Left renal pelvis (tissue), 4 donors: Measurements from ENCODE around the gene HDAC10. TPM values are rescaled to one million over a fixed set of nuclear protein-coding genes. Genes with fewer than 3 reads are reported as not detected.
A peak's percentile ranks its signal among the peaks of the same experiment; 100 is the strongest.
"Not testable (repeated sequence)": the region's sequence is repeated elsewhere in the genome, so short reads cannot be mapped to it uniquely, and the experiment has no call there.

Source experiments
- DNase-seq, 4 donors: peaks; one replicate each; pipeline ENCODE4 v3.0.0-alpha.2; 2013; ENCODE audit warnings: low read depth in 4 of 4, low spot score in 3 of 4
- polyA plus RNA-seq, 4 donors: library from polyadenylated mRNA; unstranded; fragments of 120-200 nt; gene quantifications; one replicate each; pipeline ENCODE4 v1.2.1, GENCODE V29; 2013; ENCODE audit not compliant: insufficient read length in 4 of 4

The HDAC10 gene
- polyA plus RNA-seq, 4 donors = 15.9 to 37.2 (median 20.3) TPM

DNA sequence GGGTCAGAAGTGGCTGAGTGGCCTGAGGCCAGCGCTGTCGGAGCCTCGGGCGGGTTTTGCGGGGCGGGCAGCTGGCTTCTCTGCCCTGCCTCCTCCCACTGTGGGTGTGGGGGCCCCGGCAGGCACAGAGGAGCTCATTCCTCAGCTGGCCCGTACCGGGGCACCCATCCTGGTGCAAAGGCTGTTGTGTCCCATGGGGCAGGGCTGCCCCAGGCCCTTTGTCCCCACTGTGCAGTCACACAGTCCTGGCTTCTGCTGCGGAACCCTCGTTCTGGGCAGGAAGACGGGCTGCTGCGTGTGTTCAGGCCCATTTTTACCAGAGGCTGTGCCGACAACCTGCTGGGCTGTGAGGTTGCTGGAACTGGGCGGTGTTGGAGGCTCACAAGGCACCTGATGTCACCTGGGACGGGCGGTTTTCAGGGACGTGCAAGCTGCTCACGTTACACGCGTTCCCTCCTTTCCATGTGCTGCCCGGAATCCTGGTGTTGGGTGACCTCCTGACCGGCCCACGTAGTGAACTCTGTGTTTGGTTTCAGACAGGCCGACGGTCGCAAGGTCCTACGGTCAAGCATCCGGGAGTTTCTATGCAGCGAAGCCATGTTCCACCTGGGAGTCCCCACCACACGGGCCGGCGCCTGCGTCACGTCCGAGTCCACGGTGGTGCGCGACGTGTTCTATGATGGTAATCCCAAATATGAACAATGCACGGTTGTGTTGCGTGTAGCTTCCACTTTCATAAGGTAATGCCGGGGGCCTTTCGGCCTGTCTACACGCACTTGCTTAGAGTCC lies 45.1 kb downstream of the HDAC10 start:
- no peak for DNase-seq

DNA sequence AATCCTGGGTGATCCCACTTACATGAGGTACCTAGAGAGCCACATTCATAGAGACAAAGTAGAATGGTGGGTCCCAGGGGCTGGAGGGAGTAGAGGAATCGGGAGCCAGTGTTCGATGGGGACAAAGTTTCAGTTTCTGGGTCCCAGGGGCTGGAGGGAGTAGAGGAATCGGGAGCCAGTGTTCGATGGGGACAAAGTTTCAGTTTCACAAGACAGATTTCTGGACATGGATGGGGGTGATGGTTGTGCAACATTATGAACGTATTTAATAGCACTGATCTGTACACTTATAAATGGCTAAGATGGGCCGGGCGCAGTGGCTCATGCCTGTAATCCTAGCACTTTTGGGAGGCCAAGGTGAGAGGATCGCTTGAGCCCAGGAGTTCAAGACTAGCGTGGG lies 46.1 kb downstream of the HDAC10 start:
- not testable (repeated sequence) for DNase-seq

DNA sequence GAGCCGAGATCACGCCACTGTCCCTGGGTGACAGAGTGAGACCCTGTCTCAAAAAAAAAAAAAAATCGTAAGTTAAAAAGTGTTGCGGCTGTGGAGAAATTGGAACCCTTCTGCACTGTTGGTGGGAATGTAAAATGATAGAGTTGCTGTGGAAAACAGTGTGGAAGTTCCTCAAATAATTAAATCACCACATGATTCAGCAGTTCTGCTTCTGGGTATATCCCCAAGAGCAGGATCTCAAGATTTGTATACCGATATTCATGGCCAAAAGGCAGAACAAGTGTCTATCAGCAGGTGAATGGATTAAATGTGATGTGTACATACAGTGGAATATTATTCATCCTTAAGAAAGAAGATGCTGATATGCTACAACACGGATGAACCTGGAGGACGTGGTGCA lies 46.5 kb downstream of the HDAC10 start:
- no peak for DNase-seq

DNA sequence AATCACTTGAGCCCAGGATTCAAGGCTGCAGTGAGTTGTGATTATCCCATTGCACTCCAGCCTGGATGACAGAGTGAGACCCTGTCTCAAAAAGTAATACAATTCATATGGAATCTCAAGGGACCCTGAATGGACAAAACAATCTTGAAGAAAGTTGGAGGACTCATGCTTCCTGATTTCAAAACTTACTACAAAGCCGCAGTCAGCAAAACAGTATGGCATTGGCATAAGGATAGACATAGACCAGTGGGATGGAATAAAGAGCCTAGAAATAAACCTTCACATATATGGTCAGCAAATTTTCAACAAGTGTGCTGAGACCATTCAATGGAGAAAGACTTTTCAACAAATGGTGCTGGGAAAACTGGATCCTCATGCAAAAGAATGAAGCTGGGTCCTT lies 47.8 kb downstream of the HDAC10 start:
- DNase-seq = no peak

DNA sequence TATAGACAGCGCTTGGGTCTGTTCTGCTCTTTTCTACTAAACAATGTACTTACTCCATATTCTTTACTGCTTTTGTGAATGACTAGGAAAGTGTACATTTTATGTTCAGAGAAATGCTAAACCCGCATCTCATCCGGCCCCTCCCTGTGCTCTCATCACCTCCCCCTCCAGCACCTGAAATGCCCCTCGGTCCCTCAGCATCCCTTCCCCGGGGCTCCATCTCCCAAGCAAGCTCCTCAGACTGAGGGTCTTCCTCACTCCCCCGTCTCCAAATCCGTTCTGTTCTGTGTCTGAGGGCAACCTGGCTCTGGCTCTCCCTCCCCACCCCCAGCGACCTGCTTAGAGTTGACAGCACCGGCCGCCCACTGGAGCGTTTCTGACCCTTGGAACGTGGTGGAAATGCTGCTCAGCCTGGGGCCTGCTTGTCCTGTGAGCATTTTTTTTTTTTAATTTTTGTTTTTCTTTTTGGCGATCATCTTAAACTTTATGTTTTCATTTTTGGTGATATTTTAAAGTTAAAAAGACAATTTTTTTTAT lies 48.9 kb downstream of the HDAC10 start:
- no peak for DNase-seq

DNA sequence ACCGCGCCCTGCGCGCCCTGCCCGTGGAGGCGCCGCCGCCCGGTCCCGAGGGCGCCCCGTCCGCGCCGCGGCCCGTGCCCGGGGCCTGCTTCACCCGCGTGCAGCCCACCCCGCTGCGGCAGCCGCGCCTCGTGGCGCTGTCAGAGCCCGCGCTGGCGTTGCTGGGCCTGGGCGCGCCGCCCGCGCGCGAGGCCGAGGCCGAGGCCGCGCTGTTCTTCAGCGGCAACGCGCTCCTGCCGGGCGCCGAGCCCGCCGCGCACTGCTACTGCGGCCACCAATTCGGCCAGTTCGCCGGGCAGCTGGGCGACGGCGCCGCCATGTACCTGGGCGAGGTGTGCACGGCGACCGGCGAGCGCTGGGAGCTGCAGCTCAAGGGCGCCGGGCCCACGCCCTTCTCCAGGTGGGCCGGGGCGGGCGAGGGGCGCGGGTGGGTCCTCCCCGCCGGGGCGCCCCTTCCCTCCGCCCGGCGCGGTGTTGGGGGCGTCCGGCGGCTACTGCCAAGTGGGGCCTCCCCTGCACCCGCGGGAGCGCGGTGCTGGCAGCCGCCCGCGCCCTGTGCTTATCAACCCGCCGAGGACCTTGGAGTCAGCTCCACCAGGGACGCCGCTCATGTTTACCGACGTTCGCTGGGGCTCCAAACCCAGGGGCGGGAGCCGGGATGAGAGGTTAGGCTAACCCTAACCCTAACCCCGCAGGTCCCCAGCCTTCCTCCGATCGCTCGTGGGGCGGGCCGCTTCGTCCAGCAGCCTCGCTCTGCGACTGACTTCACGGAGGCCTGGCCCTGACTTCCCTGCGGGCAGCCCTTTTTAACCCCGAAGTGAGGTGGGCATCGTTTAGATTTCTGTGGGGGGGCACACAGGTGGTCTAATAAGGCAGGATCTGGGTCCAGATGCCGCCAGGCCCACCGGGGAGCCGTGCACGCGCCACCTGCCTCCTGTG lies 49.6 kb downstream of the HDAC10 start:
- DNase-seq = no peak

DNA sequence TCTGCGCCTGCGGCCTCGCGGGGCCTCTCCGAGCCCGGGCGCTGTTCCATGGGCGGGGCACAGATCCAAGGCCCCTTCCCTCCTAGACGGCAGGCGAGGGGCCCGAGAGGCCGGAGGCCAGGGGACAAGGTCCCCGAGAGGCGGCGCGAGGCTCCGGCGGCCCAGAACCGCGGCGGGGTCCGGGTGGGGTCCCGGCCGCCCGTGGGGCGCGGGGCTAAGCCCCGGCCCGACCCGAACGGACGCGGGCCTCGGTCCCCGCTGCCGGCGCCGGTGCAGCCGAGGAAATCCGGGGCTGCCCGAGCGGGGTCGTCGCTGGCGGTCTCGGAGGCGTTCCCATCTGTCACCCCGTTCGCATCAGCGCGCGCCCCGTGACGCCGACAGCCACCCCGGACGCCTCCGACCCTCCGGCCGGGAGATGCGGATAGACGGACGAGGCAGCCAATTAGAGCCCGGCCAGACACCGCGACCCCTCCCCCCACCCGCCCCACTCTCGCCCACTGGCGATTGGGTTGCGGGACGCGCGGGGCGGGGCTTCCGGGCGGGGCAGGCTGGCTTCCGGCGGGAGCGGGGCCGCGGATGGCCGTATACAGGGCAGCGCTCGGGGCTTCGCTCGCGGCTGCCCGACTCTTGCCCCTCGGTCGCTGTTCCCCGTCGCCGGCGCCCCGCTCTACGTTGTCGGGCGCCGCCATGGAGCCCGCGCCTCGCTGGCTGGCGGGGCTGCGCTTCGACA lies 50.4 kb downstream of the HDAC10 start, which contains the start of gene SELENOO:
SELENOO (plus strand) TSS at position 551 of the 730 bp plus-strand sequence; CDS start at position 577, 26 bp downstream.
- peak; percentile 62 to 79 (median 78) for DNase-seq

DNA sequence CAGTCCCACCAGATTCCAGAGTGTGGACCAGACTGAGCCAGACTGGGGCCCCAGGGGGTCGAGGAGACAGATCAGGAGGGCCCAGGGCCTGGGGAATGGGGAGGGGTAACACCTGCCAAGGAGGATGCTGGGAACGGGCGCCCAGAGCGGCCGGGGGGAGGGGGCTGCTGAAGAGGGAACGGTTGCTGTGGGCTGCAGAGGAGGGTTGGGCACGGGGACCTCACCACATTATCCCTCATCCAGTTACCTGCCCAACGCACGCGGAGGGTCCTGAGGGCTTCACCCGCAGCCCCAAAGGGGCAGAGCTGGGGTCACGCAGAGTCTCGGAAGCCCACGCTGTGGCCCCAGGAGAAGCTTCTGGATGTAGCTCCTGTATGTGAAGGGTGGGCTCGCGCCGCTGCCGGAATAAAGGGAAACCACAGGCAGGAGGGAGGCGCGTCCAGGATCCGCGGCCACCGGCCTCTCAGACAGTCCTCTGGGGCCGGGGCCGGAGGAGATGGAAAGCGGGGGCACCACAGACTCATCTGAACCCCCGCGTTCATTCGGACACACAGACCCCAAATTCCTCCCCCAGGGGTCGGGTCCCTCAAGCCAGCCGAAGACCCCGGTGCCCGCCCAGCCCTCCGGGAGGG lies 51.1 kb downstream of the HDAC10 start:
- no peak for DNase-seq

DNA sequence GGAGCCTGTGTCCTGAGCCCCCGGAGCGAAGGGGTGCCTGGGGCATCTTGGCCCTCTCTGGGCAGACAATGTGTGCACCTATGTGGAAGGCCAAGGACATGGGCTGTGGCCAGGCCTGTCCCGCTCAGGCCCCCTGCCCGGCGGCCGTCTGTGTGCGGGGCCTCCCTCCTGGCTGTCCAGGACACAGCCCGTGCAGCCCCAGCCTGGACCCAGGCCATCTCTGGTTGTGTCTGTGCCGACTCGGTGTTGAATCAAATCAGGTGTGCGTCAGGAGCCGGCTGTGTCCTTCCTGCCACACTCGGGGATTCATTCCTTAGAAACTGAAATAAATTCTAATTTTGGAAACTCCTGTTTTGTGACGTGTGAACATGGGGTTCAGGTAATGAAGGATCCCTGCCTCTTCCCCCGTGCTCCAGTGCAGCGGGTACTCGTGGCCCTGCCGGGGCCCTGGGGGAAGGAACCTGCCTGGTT lies 51.8 kb downstream of the HDAC10 start:
- DNase-seq = no peak

DNA sequence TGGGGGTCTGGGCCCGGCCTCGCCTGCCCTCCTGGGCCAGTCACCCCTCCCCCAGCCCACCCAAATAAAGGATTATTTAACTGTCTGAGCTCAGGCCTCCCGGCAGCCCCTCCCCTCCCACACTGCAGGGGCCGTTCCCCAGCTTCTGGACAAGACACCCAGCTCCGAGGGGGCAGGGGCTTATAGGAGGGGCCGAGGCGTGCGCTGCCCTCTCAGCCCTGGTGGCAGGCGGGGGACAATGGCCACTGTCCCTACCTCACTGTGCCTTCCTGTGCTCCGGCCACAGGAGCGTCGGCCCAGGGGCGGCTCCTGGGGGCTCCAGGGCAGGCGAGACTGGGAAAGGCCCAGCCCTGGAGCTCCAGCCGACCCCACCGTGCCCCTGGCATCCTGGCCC lies 52.4 kb downstream of the HDAC10 start:
- no peak for DNase-seq

DNA sequence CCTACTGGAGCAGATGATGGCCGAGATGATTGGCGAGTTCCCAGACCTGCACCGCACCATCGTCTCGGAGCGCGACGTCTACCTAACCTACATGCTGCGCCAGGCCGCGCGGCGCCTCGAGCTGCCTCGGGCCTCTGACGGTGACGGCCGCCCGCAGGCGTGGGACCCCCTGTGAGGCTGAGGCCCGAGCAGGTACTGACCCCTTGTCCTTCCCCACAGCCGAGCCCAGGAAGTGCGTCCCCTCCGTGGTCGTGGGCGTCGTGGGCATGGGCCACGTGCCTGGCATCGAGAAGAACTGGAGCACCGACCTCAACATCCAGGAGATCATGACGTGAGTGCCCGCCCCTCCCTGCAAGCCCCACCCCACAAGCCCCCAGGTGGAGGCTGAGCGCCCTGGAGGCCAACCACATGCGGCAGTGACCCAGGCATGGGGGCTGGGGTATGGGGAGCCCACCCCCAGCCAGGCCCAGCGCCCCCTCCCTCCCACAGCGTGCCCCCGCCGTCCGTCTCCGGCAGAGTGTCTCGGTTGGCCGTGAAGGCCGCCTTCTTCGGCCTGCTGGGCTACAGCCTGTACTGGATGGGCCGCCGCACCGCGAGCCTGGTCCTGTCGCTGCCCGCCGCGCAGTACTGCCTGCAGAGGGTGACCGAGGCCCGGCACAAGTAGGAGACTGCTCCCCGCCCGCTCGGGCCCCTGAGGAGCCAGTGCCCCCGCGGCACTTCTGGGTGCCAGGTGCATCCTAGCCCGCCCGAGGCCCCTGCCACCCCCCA lies 53.0 kb downstream of the HDAC10 start:
- no peak for DNase-seq

DNA sequence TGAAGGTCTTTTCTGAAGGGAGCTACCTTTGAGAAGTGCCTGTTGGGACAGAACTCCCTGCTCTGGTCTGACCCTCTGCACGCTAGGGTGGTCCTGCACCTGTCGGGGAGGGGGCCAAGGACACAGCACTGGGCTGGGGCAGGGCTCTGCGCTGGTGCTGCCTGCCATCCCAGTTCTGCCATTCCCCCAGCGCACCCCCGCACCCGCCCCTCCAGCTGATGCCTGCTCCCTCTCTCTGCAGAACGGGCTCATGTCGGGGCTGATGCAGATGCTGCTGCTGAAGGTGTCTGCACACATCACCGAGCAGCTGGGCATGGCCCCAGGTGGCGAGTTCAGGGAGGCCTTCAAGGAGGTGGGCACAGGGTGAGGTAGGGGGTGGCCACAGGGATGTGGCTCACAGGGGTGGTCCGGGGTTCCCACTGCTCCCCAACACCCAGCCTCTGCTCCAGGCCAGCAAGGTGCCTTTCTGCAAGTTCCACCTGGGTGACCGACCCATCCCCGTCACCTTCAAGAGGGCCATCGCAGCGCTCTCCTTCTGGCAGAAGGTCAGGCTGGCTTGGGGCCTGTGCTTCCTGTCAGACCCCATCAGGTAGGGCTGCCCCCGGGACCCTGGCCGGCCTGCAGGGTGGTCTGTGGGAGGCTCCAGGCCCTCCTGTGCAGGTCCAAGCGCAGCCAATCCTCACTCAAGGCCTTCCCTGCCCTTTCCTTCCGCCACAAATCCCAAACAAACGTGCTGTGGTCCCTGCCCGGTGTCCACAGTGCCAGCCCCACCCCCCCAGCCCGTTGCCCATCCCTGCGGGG lies 53.9 kb downstream of the HDAC10 start:
- no peak for DNase-seq

DNA sequence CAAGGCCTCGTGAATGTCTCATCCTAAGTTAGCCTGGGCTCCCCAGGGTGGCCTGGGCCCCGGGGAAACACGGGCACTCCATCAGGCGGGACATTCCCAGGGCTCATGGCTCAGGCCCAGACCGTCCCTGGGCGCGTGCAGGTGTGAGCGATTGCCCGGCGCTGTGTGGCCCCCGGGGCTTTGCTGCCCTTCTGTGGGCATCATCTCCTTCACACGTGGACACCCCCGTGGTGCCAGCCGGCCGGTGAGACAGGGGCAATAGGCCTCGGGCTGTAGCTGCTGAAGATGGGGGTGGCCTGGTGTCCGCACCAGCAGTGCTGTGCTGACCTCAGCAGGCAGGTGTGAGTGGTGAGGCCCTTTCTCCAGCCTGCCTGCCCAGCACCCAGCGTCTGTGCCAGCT lies 54.8 kb downstream of the HDAC10 start:
- no peak for DNase-seq

Other genes starting within 250 kb of the HDAC10 start
- gene IL17REL, start 238.5 kb downstream of the HDAC10 start, polyA plus RNA-seq = under 1 TPM in 3 of 4 donors, not detected in 1; 0.04 to 0.07 (median 0.05) TPM
- under 1 TPM in 1 of 4 donors, not detected in 3; 0.05 TPM for gene TTLL8, start 193.0 kb downstream of the HDAC10 start, polyA plus RNA-seq
- gene MLC1, start 165.8 kb downstream of the HDAC10 start, polyA plus RNA-seq = 1 to 10 TPM in 1 of 4 donors, under 1 TPM in 3; 0.60 to 1.0 (median 0.86) TPM
- under 1 TPM; 0.24 to 0.75 (median 0.60) TPM for gene MOV10L1, start 161.3 kb downstream of the HDAC10 start, polyA plus RNA-seq
- gene PANX2, start 80.5 kb downstream of the HDAC10 start, polyA plus RNA-seq = 1 to 10 TPM in 2 of 4 donors, under 1 TPM in 2; 0.12 to 2.3 (median 1.2) TPM
- 10 to 100 TPM; 14.0 to 33.4 (median 19.3) TPM for gene TRABD, start 65.4 kb downstream of the HDAC10 start, polyA plus RNA-seq
- 10 to 100 TPM; 12.5 to 33.0 (median 16.3) TPM for gene SELENOO, start 50.3 kb downstream of the HDAC10 start, polyA plus RNA-seq
- 10 to 100 TPM; 24.2 to 47.3 (median 34.6) TPM for gene TUBGCP6, start 6.2 kb downstream of the HDAC10 start, polyA plus RNA-seq
- gene MAPK12, start 10.4 kb upstream of the HDAC10 start, polyA plus RNA-seq = 10 to 100 TPM in 3 of 4 donors, 1 to 10 TPM in 1; 9.7 to 17.7 (median 15.6) TPM
- 1 to 10 TPM; 6.0 to 9.7 (median 7.9) TPM for gene MAPK11, start 19.1 kb upstream of the HDAC10 start, polyA plus RNA-seq
- gene PLXNB2, start 56.4 kb upstream of the HDAC10 start, polyA plus RNA-seq = 100 to 1,000 TPM; 126 to 249 (median 214) TPM
- gene DENND6B, start 75.7 kb upstream of the HDAC10 start, polyA plus RNA-seq = 10 to 100 TPM in 3 of 4 donors, 1 to 10 TPM in 1; 9.8 to 20.1 (median 14.9) TPM
- 10 to 100 TPM; 30.2 to 58.8 (median 35.4) TPM for gene PPP6R2, start 92.1 kb upstream of the HDAC10 start, polyA plus RNA-seq
- gene SBF1, start 223.8 kb upstream of the HDAC10 start, polyA plus RNA-seq = 10 to 100 TPM; 25.9 to 47.1 (median 34.9) TPM
- 1 to 10 TPM in 3 of 4 donors, under 1 TPM in 1; 0.83 to 7.4 (median 3.9) TPM for gene ADM2, start 230.3 kb upstream of the HDAC10 start, polyA plus RNA-seq
- 10 to 100 TPM in 1 of 4 donors, 1 to 10 TPM in 2, under 1 TPM in 1; 0.44 to 12.5 (median 6.1) TPM for gene MIOX, start 235.6 kb upstream of the HDAC10 start, polyA plus RNA-seq